ENCODE results near the gene KIAA1328.

GRCh38 chr18:37156330-37156942, 327.5 kb downstream of the KIAA1328 start:
- no peak for TF ChIP-seq PHTF2 (CRISPR knock-in tag; IDR thresholded peaks at IDR 0.05)
- no peak for TF ChIP-seq ZBTB12 (CRISPR knock-in tag; IDR thresholded peaks at IDR 0.05)
- no peak for TF ChIP-seq MAX (CRISPR knock-in tag; IDR thresholded peaks at IDR 0.05)
- no peak for TF ChIP-seq ZNF778 (CRISPR knock-in tag; IDR thresholded peaks at IDR 0.05)
- no peak for TF ChIP-seq PRDM10 (IDR thresholded peaks at IDR 0.05; ENCODE audit: partially characterized antibody)
- no peak for TF ChIP-seq ZBTB26 (CRISPR knock-in tag; IDR thresholded peaks at IDR 0.05)
- TF ChIP-seq ZBTB7A (IDR thresholded peaks at IDR 0.05; ENCODE audit: borderline replicate concordance, control insufficient read depth, low read depth, low read length), result no peak
- no peak for TF ChIP-seq ZNF512 (tag; IDR thresholded peaks at IDR 0.05)
- TF ChIP-seq UBTF (IDR thresholded peaks at IDR 0.05; ENCODE audit: borderline replicate concordance in 1 of 2, low read depth in 2 of 2, low read length in 2 of 2), result no peak
- no peak for TF ChIP-seq HNRNPL (IDR thresholded peaks at IDR 0.05; ENCODE audit: low read depth, low read length)
- no peak for TF ChIP-seq SRSF9 (IDR thresholded peaks at IDR 0.05; ENCODE audit: borderline replicate concordance, low read depth, low read length)
- no peak for TF ChIP-seq SMAD4 (CRISPR knock-in tag; conservative IDR thresholded peaks at IDR 0.05)
- no peak for TF ChIP-seq ZEB2 (IDR thresholded peaks at IDR 0.05)
- no peak for TF ChIP-seq KLF10 (CRISPR knock-in tag; IDR thresholded peaks at IDR 0.05)

Measured in K562 (cell line).